Measurements from ENCODE around the gene GUCY2C.

DNA sequence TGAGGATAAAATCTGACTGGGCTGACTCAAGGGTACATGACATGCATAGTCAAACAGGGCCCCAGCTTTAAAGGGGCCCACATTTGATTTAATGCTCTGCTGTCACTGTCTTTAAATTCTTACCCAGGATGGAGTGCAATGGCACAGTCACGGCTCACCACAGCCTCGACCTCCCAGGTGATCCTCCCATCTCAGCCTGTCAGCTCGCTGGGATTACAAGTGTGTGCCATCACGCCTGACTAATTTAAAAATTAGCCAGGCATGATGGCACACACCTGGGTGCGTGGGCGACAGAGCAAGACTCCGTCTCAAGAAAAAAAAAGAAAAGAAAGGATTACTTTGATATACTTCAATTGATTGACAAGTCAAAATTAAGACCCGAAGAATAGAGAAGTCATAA is 119.5 kb downstream of the GUCY2C start:
- TF ChIP-seq CTCF (conservative IDR thresholded peaks at IDR 0.05 in 1 of 2, IDR thresholded peaks at IDR 0.05 in 1 of 2; ENCODE audit: extremely low read depth in 1 of 2, insufficient read depth in 1 of 2, low read depth in 1 of 2, low read length in 2 of 2) (no peak), EZH2 (IDR thresholded peaks at IDR 0.05; ENCODE audit: borderline replicate concordance, low read length) (no peak)
